MCF 10A (cell line): ENCODE measurements around the gene NDUFA7. TPM values are rescaled to one million over a fixed set of nuclear protein-coding genes. Genes with fewer than 3 reads are reported as not detected.

Source experiments
- BruUV-seq: library from RNA; stranded (reverse); fragments of 400-500 nt; replicated peaks from 2 replicates; lab custom pipeline; 2021; lab: Mats Ljungman, UMichigan
- CTCF ChIA-PET: fragments of 300-600 bp; sonication (Branson Sonifier 250); formaldehyde crosslinking; extraction: SDS; loops from one replicate; lab custom pipeline; 2021; ENCODE audit warnings: antibody characterized with exemption, inconsistent platforms; lab: Yijun Ruan, JAX
- POLR2A ChIA-PET: fragments of 300-600, 350-650 bp; sonication (Branson Sonifier 250); formaldehyde crosslinking; extraction: SDS; loops from one replicate; lab custom pipeline; 2020; ENCODE audit warnings: antibody characterized with exemption, inconsistent platforms; lab: Yijun Ruan, JAX
- DNase-seq: peaks from one replicate; pipeline ENCODE4 v3.0.0-alpha.2; 2018; ENCODE audit not compliant: unreplicated experiment
- H3K27ac Mint-ChIP-seq: one replicate; pipeline ENCODE4 v1.8.0; 2022; ENCODE audit warnings: mild to moderate bottlenecking, low read depth, mixed read lengths; ENCODE audit not compliant: unreplicated experiment
- H3K27me3 Mint-ChIP-seq: one replicate; pipeline ENCODE4 v1.8.0; 2022; ENCODE audit warnings: mixed read lengths; ENCODE audit not compliant: insufficient read depth, unreplicated experiment
- H3K36me3 Mint-ChIP-seq: one replicate; pipeline ENCODE4 v1.8.0; 2022; ENCODE audit warnings: mild to moderate bottlenecking, moderate library complexity, mixed read lengths; ENCODE audit not compliant: insufficient read depth, unreplicated experiment
- H3K4me1 Mint-ChIP-seq: one replicate; pipeline ENCODE4 v1.8.0; 2022; ENCODE audit warnings: mixed read lengths; ENCODE audit not compliant: insufficient read depth, unreplicated experiment
- H3K4me3 Mint-ChIP-seq: one replicate; pipeline ENCODE4 v1.8.0; 2022; ENCODE audit warnings: mild to moderate bottlenecking, moderate library complexity, mixed read lengths; ENCODE audit not compliant: unreplicated experiment
- H3K9me3 Mint-ChIP-seq: one replicate; pipeline ENCODE4 v1.8.0; 2022; ENCODE audit warnings: mixed read lengths; ENCODE audit not compliant: unreplicated experiment
- CTCF ChIP-seq: fragments of 200-600 bp; IDR thresholded peaks from one replicate; pipeline ENCODE4 v1.8.0; 2022; ENCODE audit warnings: antibody characterized with exemption, mild to moderate bottlenecking; ENCODE audit not compliant: unreplicated experiment
- intact Hi-C: fragments of 100-400 bp; cut with micrococcal nuclease; formaldehyde crosslinking; loops from 2 replicates; pipeline ENCODE4 v1.14.1; 2022
- total RNA-seq: library from RNA; stranded (reverse); gene quantifications from 2 replicates; pipeline ENCODE4 v1.2.3, GENCODE V29; 2022

The NDUFA7 gene
- total RNA-seq, 1 experiment from 2014 or later: 91.8 TPM

- TF ChIP-seq CTCF: no peak
- CTCF ChIA-PET: interaction anchor here (0.7 to 2.3 kb wide), 5 partner anchors 9 to 175 kb away, joined by 3 to 12 read pairs (median 6); no protein-coding TSS in a partner anchor
- no peak for DNase-seq
- no TSS peak for BruUV-seq
- intact Hi-C loops: no loop called here
- no peaks in the 10 kb centered on the region for H3K36me3 Mint-ChIP-seq
- no peak overlapping the region for H3K27ac Mint-ChIP-seq
- H3K27me3 Mint-ChIP-seq: no peaks in the 10 kb centered on the region
- H3K4me3 Mint-ChIP-seq: no peak overlapping the region
- POLR2A ChIA-PET: interaction anchor here (0.7 to 4.4 kb wide), 4 partner anchors 11 to 742 kb away, joined by 3 to 70 read pairs (median 4); partner anchors contain the start of genes HNRNPM, NDUFA7 and RPS28
- H3K4me1 Mint-ChIP-seq: no peaks in the 10 kb centered on the region
- H3K9me3 Mint-ChIP-seq: no peaks in the 10 kb centered on the region
These were observed 12.7 kb upstream of the NDUFA7 start for GRCh38 chr19:8333767-8334457.

GRCh38 chr19:8332976-8333766, 12.0 kb upstream of the NDUFA7 start:
- TF ChIP-seq CTCF: no peak
- no TSS peak for BruUV-seq
- CTCF ChIA-PET: interaction anchor here (0.9 to 2.3 kb wide), 4 partner anchors 8 to 174 kb away, joined by 3 to 12 read pairs (median 8); no protein-coding TSS in a partner anchor
- intact Hi-C loops: no loop called here
- Mint-ChIP-seq H3K9me3 (no peaks in the 10 kb centered on the region), H3K27me3 (no peaks in the 10 kb centered on the region), H3K4me3 (no peak overlapping the region), H3K27ac (no peak overlapping the region), H3K4me1 (no peaks in the 10 kb centered on the region), H3K36me3 (no peaks in the 10 kb centered on the region)
- POLR2A ChIA-PET: interaction anchor here (4.4 kb wide), 1 partner anchor 10 kb away, joined by 70 read pairs; the partner anchor contains the start of genes NDUFA7 and RPS28
- DNase-seq: no peak

GRCh38 chr19:8331263-8331845, 10.2 kb upstream of the NDUFA7 start:
- no peaks in the 10 kb centered on the region for H3K9me3 Mint-ChIP-seq
- BruUV-seq: no TSS peak
- no peak for DNase-seq
- H3K27ac Mint-ChIP-seq: no peak overlapping the region
- H3K4me3 Mint-ChIP-seq: no peak overlapping the region
- H3K36me3 Mint-ChIP-seq: no peaks in the 10 kb centered on the region
- CTCF ChIA-PET: interaction anchor here (1.0 kb wide), 2 partner anchors 13 to 62 kb away, joined by 3 read pairs; no protein-coding TSS in a partner anchor
- H3K4me1 Mint-ChIP-seq: no peaks in the 10 kb centered on the region
- POLR2A ChIA-PET: interaction anchor here (1.4 kb wide), 1 partner anchor 10 kb away, joined by 6 read pairs; the partner anchor contains the start of genes NDUFA7 and RPS28
- intact Hi-C loops: no loop called here
- H3K27me3 Mint-ChIP-seq: no peaks in the 10 kb centered on the region
- no peak for TF ChIP-seq CTCF
